ENCODE results near the gene HYI.
A peak's percentile ranks its signal among the peaks of the same experiment; 100 is the strongest.

HYI gene

GRCh38 chr1:43448955-43449707 lies 4.6 kb downstream of the HYI start:
- H3K4me3 ChIP-seq (ENCODE audit: control insufficient read depth in 1 of 7, extremely low read depth in 1 of 7, insufficient read depth in 4 of 7, low read depth in 2 of 7, low read length in 6 of 7) = no peak overlapping the region
- 93% methylated on average over 9 of the region's 11 CpGs for WGBS (ENCODE audit: insufficient coverage)
- no peak overlapping the region for H3K27ac ChIP-seq (ENCODE audit: insufficient read depth in 1 of 2, low read depth in 1 of 2, low read length in 2 of 2, poor library complexity in 1 of 2, severe bottlenecking in 2 of 2)
- POLR2A ChIA-PET = interaction anchor here (0.6 kb wide), 1 partner anchor 290 kb away, joined by 3 read pairs; no protein-coding TSS in a partner anchor
- DNase-seq = no peak
- peaks cover 19 to 87% (median 65%) of the 10 kb centered on the region in 4 experiments for H3K36me3 ChIP-seq (ENCODE audit: control insufficient read depth in 4 of 4, insufficient read depth in 4 of 4, low read length in 3 of 4)
- CTCF ChIA-PET = no interaction called here
- H3K27me3 ChIP-seq (replicated peaks in 2 of 5; ENCODE audit: control insufficient read depth in 4 of 5, insufficient read depth in 5 of 5, low read length in 4 of 5) = no peaks in the 10 kb centered on the region
- H3K4me1 ChIP-seq (ENCODE audit: control extremely low read depth in 1 of 4, control insufficient read depth in 4 of 4, insufficient read depth in 4 of 4, low read length in 3 of 4) = peaks cover 2 to 11% (median 6%) of the 10 kb centered on the region in 4 experiments
- no peaks in the 10 kb centered on the region for H3K9me3 ChIP-seq (ENCODE audit: control extremely low read depth in 1 of 5, control insufficient read depth in 4 of 5, insufficient read depth in 2 of 5, low read depth in 1 of 5, low read length in 4 of 5)

GRCh38 chr1:43447891-43448708 lies 5.6 kb downstream of the HYI start:
- WGBS (ENCODE audit: insufficient coverage) = 97% methylated on average over 25 of the region's 25 CpGs
- CTCF ChIA-PET = interaction anchor here (0.9 kb wide), 1 partner anchor 34 kb away, joined by 3 read pairs; no protein-coding TSS in a partner anchor

DNA sequence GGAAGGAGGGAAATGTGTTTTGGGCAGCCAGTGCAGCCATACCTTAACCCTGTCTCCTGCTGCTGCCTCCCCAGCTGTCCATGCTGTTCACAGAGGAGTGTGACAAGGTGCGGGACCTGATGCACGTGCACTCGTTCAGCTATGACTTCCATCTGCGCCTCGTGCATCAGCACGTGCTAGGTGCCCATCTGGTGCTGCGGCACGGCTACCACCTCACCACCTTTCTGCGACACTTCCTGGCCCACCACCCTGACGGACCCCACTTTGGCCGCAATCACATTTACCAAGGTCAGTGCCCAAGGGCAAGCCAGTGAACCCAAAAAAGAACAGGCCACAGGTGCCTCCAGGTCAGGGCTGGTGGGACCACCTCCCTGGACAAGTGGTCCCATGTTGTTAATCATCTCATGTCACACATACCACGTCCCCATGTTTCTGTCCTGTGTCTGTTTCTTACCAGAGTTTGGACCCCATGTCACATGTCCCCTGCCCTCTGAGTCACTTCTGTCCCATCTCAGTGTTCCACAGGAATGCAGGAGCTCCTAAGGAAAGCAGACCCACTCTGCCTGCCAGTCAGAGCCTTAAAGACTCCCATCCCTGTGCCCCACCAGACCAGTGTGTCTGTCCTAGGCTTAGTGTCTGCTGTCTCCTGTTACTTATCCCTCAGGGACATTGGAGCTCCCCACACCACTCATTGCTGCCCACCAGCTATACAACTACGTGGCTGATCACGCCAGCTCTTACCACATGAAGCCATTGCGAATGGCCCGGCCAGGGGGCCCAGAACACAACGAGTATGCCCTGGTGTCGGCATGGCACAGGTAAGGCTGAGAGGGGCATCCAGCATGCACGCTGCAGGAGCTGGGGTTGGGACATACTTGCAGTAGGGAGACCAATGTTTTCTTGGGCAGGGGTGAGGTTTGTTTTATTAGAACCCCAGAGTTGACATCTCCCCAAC lies 6.6 kb downstream of the HYI start:
- no peaks in the 10 kb centered on the region for H3K4me1 ChIP-seq (ENCODE audit: control extremely low read depth in 1 of 4, control insufficient read depth in 4 of 4, insufficient read depth in 4 of 4, low read length in 3 of 4)
- ChIA-PET CTCF (interaction anchor here (0.9 kb wide), 1 partner anchor 33 kb away, joined by 3 read pairs; no protein-coding TSS in a partner anchor), POLR2A (no interaction called here)
- DNase-seq = no peak
- no peaks in the 10 kb centered on the region for H3K27me3 ChIP-seq (replicated peaks in 2 of 5; ENCODE audit: control insufficient read depth in 4 of 5, insufficient read depth in 5 of 5, low read length in 4 of 5)
- H3K4me3 ChIP-seq (ENCODE audit: control insufficient read depth in 1 of 7, extremely low read depth in 1 of 7, insufficient read depth in 4 of 7, low read depth in 2 of 7, low read length in 6 of 7) = peak overlapping the region in 1 of 7 experiments; percentile 4
- H3K36me3 ChIP-seq (ENCODE audit: control insufficient read depth in 4 of 4, insufficient read depth in 4 of 4, low read length in 3 of 4) = peaks cover 21 to 100% (median 80%) of the 10 kb centered on the region in 4 experiments
- H3K27ac ChIP-seq (ENCODE audit: insufficient read depth in 1 of 2, low read depth in 1 of 2, low read length in 2 of 2, poor library complexity in 1 of 2, severe bottlenecking in 2 of 2) = no peak overlapping the region
- WGBS (ENCODE audit: insufficient coverage) = 96% methylated on average over 19 of the region's 19 CpGs
- H3K9me3 ChIP-seq (ENCODE audit: control extremely low read depth in 1 of 5, control insufficient read depth in 4 of 5, insufficient read depth in 2 of 5, low read depth in 1 of 5, low read length in 4 of 5) = no peaks in the 10 kb centered on the region

More at GRCh38 chr1:43447891-43448708, 5.6 kb downstream of the HYI start:
- Histone ChIP-seq H3K4me3 (ENCODE audit: control insufficient read depth in 1 of 7, extremely low read depth in 1 of 7, insufficient read depth in 4 of 7, low read depth in 2 of 7, low read length in 6 of 7) (no peak overlapping the region), H3K4me1 (ENCODE audit: control extremely low read depth in 1 of 4, control insufficient read depth in 4 of 4, insufficient read depth in 4 of 4, low read length in 3 of 4) (peaks cover 0 to 5% (median 2%) of the 10 kb centered on the region in 4 experiments), H3K27ac (ENCODE audit: insufficient read depth in 1 of 2, low read depth in 1 of 2, low read length in 2 of 2, poor library complexity in 1 of 2, severe bottlenecking in 2 of 2) (no peak overlapping the region), H3K27me3 (replicated peaks in 2 of 5; ENCODE audit: control insufficient read depth in 4 of 5, insufficient read depth in 5 of 5, low read length in 4 of 5) (no peaks in the 10 kb centered on the region), H3K9me3 (ENCODE audit: control extremely low read depth in 1 of 5, control insufficient read depth in 4 of 5, insufficient read depth in 2 of 5, low read depth in 1 of 5, low read length in 4 of 5) (no peaks in the 10 kb centered on the region), H3K36me3 (ENCODE audit: control insufficient read depth in 4 of 4, insufficient read depth in 4 of 4, low read length in 3 of 4) (peaks cover 21 to 97% (median 72%) of the 10 kb centered on the region in 4 experiments)
- DNase-seq = no peak
- POLR2A ChIA-PET = no interaction called here

DNA sequence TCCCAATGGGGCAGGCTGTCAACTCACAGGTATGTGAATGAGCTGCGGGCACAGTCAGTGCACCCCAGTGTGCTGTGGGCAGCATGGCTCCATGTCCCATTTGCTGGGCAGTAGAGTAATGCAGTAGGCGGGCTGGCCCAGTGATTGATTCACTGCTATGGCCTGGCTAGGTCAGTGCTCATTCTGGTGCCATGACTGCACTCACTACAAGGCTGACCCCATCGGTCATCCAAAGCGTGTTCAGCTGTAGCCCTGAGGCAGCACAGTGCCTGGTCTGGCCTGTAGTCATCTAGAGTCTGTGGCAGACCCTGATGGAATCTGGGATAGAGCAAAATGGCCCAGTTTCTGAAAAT lies 7.4 kb downstream of the HYI start:
- Histone ChIP-seq H3K27me3 (replicated peaks in 2 of 5; ENCODE audit: control insufficient read depth in 4 of 5, insufficient read depth in 5 of 5, low read length in 4 of 5) (no peaks in the 10 kb centered on the region), H3K4me3 (ENCODE audit: control insufficient read depth in 1 of 7, extremely low read depth in 1 of 7, insufficient read depth in 4 of 7, low read depth in 2 of 7, low read length in 6 of 7) (no peak overlapping the region), H3K9me3 (ENCODE audit: control extremely low read depth in 1 of 5, control insufficient read depth in 4 of 5, insufficient read depth in 2 of 5, low read depth in 1 of 5, low read length in 4 of 5) (no peaks in the 10 kb centered on the region), H3K36me3 (ENCODE audit: control insufficient read depth in 4 of 4, insufficient read depth in 4 of 4, low read length in 3 of 4) (peaks cover 25 to 99% (median 78%) of the 10 kb centered on the region in 4 experiments), H3K4me1 (ENCODE audit: control extremely low read depth in 1 of 4, control insufficient read depth in 4 of 4, insufficient read depth in 4 of 4, low read length in 3 of 4) (no peaks in the 10 kb centered on the region), H3K27ac (ENCODE audit: insufficient read depth in 1 of 2, low read depth in 1 of 2, low read length in 2 of 2, poor library complexity in 1 of 2, severe bottlenecking in 2 of 2) (no peak overlapping the region)
- WGBS (ENCODE audit: insufficient coverage) = 100% methylated on average over 3 of the region's 4 CpGs
- POLR2A ChIA-PET = no interaction called here
- CTCF ChIA-PET = no interaction called here
- DNase-seq = no peak

- Histone ChIP-seq H3K4me3 (ENCODE audit: control insufficient read depth in 1 of 7, extremely low read depth in 1 of 7, insufficient read depth in 4 of 7, low read depth in 2 of 7, low read length in 6 of 7) (no peak overlapping the region), H3K36me3 (ENCODE audit: control insufficient read depth in 4 of 4, insufficient read depth in 4 of 4, low read length in 3 of 4) (peaks cover 25 to 99% (median 78%) of the 10 kb centered on the region in 4 experiments), H3K4me1 (ENCODE audit: control extremely low read depth in 1 of 4, control insufficient read depth in 4 of 4, insufficient read depth in 4 of 4, low read length in 3 of 4) (no peaks in the 10 kb centered on the region), H3K9me3 (ENCODE audit: control extremely low read depth in 1 of 5, control insufficient read depth in 4 of 5, insufficient read depth in 2 of 5, low read depth in 1 of 5, low read length in 4 of 5) (no peaks in the 10 kb centered on the region), H3K27me3 (replicated peaks in 2 of 5; ENCODE audit: control insufficient read depth in 4 of 5, insufficient read depth in 5 of 5, low read length in 4 of 5) (no peaks in the 10 kb centered on the region), H3K27ac (ENCODE audit: insufficient read depth in 1 of 2, low read depth in 1 of 2, low read length in 2 of 2, poor library complexity in 1 of 2, severe bottlenecking in 2 of 2) (no peak overlapping the region)
- 100% methylated on average over 8 of the region's 10 CpGs for WGBS (ENCODE audit: insufficient coverage)
- CTCF ChIA-PET = no interaction called here
- POLR2A ChIA-PET = no interaction called here
- DNase-seq = no peak
Observed at GRCh38 chr1:43445606-43446387, 7.9 kb downstream of the HYI start.

DNA sequence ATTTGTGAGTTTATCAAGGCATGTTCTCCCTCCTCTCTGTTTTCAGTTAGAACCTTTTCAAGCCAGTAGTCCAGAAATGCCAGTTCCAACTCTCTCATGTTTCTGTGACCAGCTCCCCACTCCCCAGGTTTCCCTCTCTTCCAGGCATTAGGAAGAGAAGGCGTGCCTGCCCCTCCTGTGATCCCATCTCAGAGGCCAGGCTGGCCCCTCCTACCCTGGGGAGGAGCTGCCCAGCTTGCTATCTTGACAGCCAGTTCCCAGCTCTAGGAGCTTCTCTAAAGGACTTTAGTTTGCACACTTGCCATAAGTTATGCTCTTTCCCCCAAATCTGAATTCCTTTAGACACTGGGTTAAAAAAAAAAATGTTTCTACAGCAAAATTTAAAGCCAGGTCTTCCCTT lies 8.9 kb downstream of the HYI start:
- Histone ChIP-seq H3K9me3 (ENCODE audit: control extremely low read depth in 1 of 5, control insufficient read depth in 4 of 5, insufficient read depth in 2 of 5, low read depth in 1 of 5, low read length in 4 of 5) (no peaks in the 10 kb centered on the region), H3K27ac (ENCODE audit: insufficient read depth in 1 of 2, low read depth in 1 of 2, low read length in 2 of 2, poor library complexity in 1 of 2, severe bottlenecking in 2 of 2) (no peak overlapping the region), H3K4me1 (ENCODE audit: control extremely low read depth in 1 of 4, control insufficient read depth in 4 of 4, insufficient read depth in 4 of 4, low read length in 3 of 4) (no peaks in the 10 kb centered on the region), H3K4me3 (ENCODE audit: control insufficient read depth in 1 of 7, extremely low read depth in 1 of 7, insufficient read depth in 4 of 7, low read depth in 2 of 7, low read length in 6 of 7) (no peak overlapping the region), H3K27me3 (replicated peaks in 2 of 5; ENCODE audit: control insufficient read depth in 4 of 5, insufficient read depth in 5 of 5, low read length in 4 of 5) (no peaks in the 10 kb centered on the region), H3K36me3 (ENCODE audit: control insufficient read depth in 4 of 4, insufficient read depth in 4 of 4, low read length in 3 of 4) (peaks cover 27 to 99% (median 77%) of the 10 kb centered on the region in 4 experiments)
- WGBS (ENCODE audit: insufficient coverage) = no CpG with 5 or more reads among the region's 1 CpG
- DNase-seq = no peak
- POLR2A ChIA-PET = no interaction called here
- CTCF ChIA-PET = no interaction called here
